WTC11 (cell line): ENCODE measurements around the gene CPNE9. TPM values are rescaled to one million over a fixed set of nuclear protein-coding genes. Genes with fewer than 3 reads are reported as not detected.

Experiments used
- ATAC-seq: fragments of 200-7000 bp; cut with Tn5 transposase; 2 replicates; pipeline ENCODE4 v1.10.0; 2021; ENCODE audit warnings: mild to moderate bottlenecking, moderate library complexity
- CTCF ChIA-PET: fragments of 300-600 bp; sonication (Branson Sonifier 250); formaldehyde crosslinking; loops from one replicate; lab custom pipeline; 2021; ENCODE audit warnings: antibody characterized with exemption; lab: Charles Lee
- POLR2A ChIA-PET: fragments of 350-600 bp; sonication (Branson Sonifier 250); formaldehyde crosslinking; loops from one replicate; lab custom pipeline; 2021; ENCODE audit warnings: antibody characterized with exemption; lab: Charles Lee
- DNase-seq: peaks from one replicate; pipeline ENCODE4 v3.0.0; 2021; ENCODE audit warnings: low spot score
- H3K27ac Mint-ChIP-seq: 2 replicates; pipeline ENCODE4 v1.8.0; 2021; ENCODE audit warnings: mixed read lengths
- H3K27me3 Mint-ChIP-seq: 2 replicates; pipeline ENCODE4 v1.8.0; 2021; ENCODE audit warnings: low read depth, mild to moderate bottlenecking, moderate library complexity, mixed read lengths
- H3K36me3 Mint-ChIP-seq: 2 replicates; pipeline ENCODE4 v1.8.0; 2021; ENCODE audit warnings: mixed read lengths
- H3K4me1 Mint-ChIP-seq: 2 replicates; pipeline ENCODE4 v1.8.0; 2022; ENCODE audit warnings: mixed read lengths
- H3K4me3 Mint-ChIP-seq: 2 replicates; pipeline ENCODE4 v1.8.0; 2021; ENCODE audit warnings: mild to moderate bottlenecking, moderate library complexity, mixed read lengths
- H3K9me3 Mint-ChIP-seq: 2 replicates; pipeline ENCODE4 v1.8.0; 2021; ENCODE audit warnings: mixed read lengths
- CREM ChIP-seq: sonication (generic); formaldehyde crosslinking; IDR thresholded peaks from 2 replicates; pipeline ENCODE4 v1.8.1; 2022; ENCODE audit warnings: mild to moderate bottlenecking, missing genetic modification reagents, moderate library complexity
- ELF4 ChIP-seq: sonication (generic); formaldehyde crosslinking; IDR thresholded peaks from 2 replicates; pipeline ENCODE4 v1.8.1; 2022; ENCODE audit warnings: low read depth, mild to moderate bottlenecking, moderate library complexity, missing genetic modification reagents
- EMX1 ChIP-seq: fragments of 250-450 bp; sonication (Bioruptor Pico); IDR thresholded peaks from 2 replicates; pipeline ENCODE4 v1.8.0; 2021; ENCODE audit warnings: mild to moderate bottlenecking
- ETV6 ChIP-seq: sonication (generic); formaldehyde crosslinking; IDR thresholded peaks from 2 replicates; pipeline ENCODE4 v1.8.1; 2022; ENCODE audit warnings: mild to moderate bottlenecking, missing genetic modification reagents
- GABPB1 ChIP-seq: sonication (generic); formaldehyde crosslinking; IDR thresholded peaks from 2 replicates; pipeline ENCODE4 v1.8.1; 2023; ENCODE audit warnings: mild to moderate bottlenecking, missing genetic modification reagents
- GTF2I ChIP-seq: fragments of 250-450 bp; sonication (Bioruptor Pico); conservative IDR thresholded peaks from 2 replicates; pipeline ENCODE4 v1.4.0; 2021; ENCODE audit warnings: mild to moderate bottlenecking
- HMGA2 ChIP-seq: fragments of 250-450 bp; sonication (Bioruptor Pico); IDR thresholded peaks from 2 replicates; pipeline ENCODE4 v1.4.0; 2021; ENCODE audit warnings: mild to moderate bottlenecking, moderate library complexity
- IRF2 ChIP-seq: sonication (generic); formaldehyde crosslinking; IDR thresholded peaks from 2 replicates; pipeline ENCODE4 v1.8.0; 2022; ENCODE audit warnings: low read depth, missing genetic modification reagents, borderline replicate concordance
- JUN ChIP-seq: sonication (generic); formaldehyde crosslinking; IDR thresholded peaks from 2 replicates; pipeline ENCODE4 v1.8.0; 2023; ENCODE audit warnings: mild to moderate bottlenecking, missing genetic modification reagents
- KAT7 ChIP-seq: sonication (generic); formaldehyde crosslinking; IDR thresholded peaks from 2 replicates; pipeline ENCODE4 v1.8.1; 2023; ENCODE audit warnings: missing genetic modification reagents, mild to moderate bottlenecking, borderline replicate concordance
- NFE2L1 ChIP-seq: sonication (generic); formaldehyde crosslinking; IDR thresholded peaks from 2 replicates; pipeline ENCODE4 v1.8.1; 2023; ENCODE audit warnings: missing genetic modification reagents
- PRRX2 ChIP-seq: fragments of 250-450 bp; sonication (Bioruptor Pico); IDR thresholded peaks from 2 replicates; pipeline ENCODE4 v1.8.0; 2021; ENCODE audit warnings: mild to moderate bottlenecking
- RORB ChIP-seq: fragments of 250-450 bp; sonication (Bioruptor Pico); IDR thresholded peaks from 2 replicates; pipeline ENCODE4 v1.9.0; 2021; ENCODE audit warnings: mild to moderate bottlenecking
- SMAD3 ChIP-seq: sonication (generic); formaldehyde crosslinking; IDR thresholded peaks from 2 replicates; pipeline ENCODE4 v1.8.0; 2022; ENCODE audit warnings: missing genetic modification reagents, mild to moderate bottlenecking, borderline replicate concordance
- ZNF121 ChIP-seq: sonication (generic); formaldehyde crosslinking; IDR thresholded peaks from 2 replicates; pipeline ENCODE4 v1.8.0; 2023; ENCODE audit warnings: missing genetic modification reagents
- ZNF396 ChIP-seq: fragments of 250-450 bp; sonication (Bioruptor Pico); IDR thresholded peaks from 2 replicates; pipeline ENCODE4 v1.8.0; 2021; ENCODE audit warnings: mild to moderate bottlenecking, moderate library complexity, borderline replicate concordance
- total RNA-seq: library from RNA; stranded (reverse); gene quantifications from 3 replicates; pipeline ENCODE4 v1.2.3, GENCODE V29; 2021
- TF ChIP-seq, protein P1 (sequence below): sonication (generic); formaldehyde crosslinking; IDR thresholded peaks from 2 replicates; pipeline ENCODE4 v1.8.0; 2022; ENCODE audit warnings: mild to moderate bottlenecking, missing genetic modification reagents
- TF ChIP-seq, protein P2 (sequence below): fragments of 250-450 bp; sonication (Bioruptor Pico); IDR thresholded peaks from 2 replicates; pipeline ENCODE4 v1.9.0; 2021; ENCODE audit warnings: mild to moderate bottlenecking
- TF ChIP-seq, protein P3 (sequence below): sonication (generic); formaldehyde crosslinking; IDR thresholded peaks from 2 replicates; pipeline ENCODE4 v1.8.0; 2023; ENCODE audit warnings: missing genetic modification reagents, mild to moderate bottlenecking, borderline replicate concordance
- TF ChIP-seq, protein P4 (sequence below): sonication (generic); formaldehyde crosslinking; IDR thresholded peaks from 2 replicates; pipeline ENCODE4 v1.8.0; 2022; ENCODE audit warnings: mild to moderate bottlenecking, missing genetic modification reagents
- TF ChIP-seq, protein P5 (sequence below): sonication (generic); formaldehyde crosslinking; IDR thresholded peaks from 2 replicates; pipeline ENCODE4 v1.8.0; 2022; ENCODE audit warnings: mild to moderate bottlenecking, missing genetic modification reagents
- TF ChIP-seq, protein P6 (sequence below): sonication (generic); formaldehyde crosslinking; IDR thresholded peaks from 2 replicates; pipeline ENCODE4 v1.8.1; 2023; ENCODE audit warnings: mild to moderate bottlenecking, moderate library complexity, missing genetic modification reagents

The CPNE9 gene
- total RNA-seq, 1 experiment from 2014 or later = 3.2 TPM

DNA sequence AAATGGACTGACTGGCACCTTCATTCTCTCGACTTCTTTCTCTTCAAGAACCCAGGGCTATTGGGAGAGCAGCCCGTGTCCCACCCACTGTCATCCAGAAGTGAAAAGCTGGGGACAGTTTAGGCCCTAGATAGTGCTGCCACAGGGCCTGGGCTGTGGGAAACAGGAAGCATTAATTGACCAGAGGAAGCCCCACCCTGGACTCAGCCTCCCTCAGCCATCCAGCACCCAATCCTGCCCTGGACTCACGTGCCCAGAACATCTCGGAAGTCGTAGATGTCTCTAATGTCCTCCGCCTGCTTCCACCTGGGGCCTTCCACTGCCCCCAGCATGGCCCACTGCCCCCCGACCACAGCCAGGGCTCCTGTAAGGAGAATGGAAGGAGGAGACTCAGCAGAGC is 63.8 kb downstream of the CPNE9 start:
- H3K4me3 Mint-ChIP-seq = no peak overlapping the region
- H3K9me3 Mint-ChIP-seq = no peaks in the 10 kb centered on the region
- H3K4me1 Mint-ChIP-seq = peaks cover 15% of the 10 kb centered on the region
- peaks cover 67% of the 10 kb centered on the region for H3K27me3 Mint-ChIP-seq
- CTCF ChIA-PET = interaction anchor here (1.4 kb wide), 1 partner anchor 41 kb away, joined by 3 read pairs; no protein-coding TSS in a partner anchor
- no peaks in the 10 kb centered on the region for H3K36me3 Mint-ChIP-seq
- DNase-seq (no peak), ATAC-seq (no peak)
- no peak overlapping the region for H3K27ac Mint-ChIP-seq
- no peak for TF ChIP-seq JUN (CRISPR knock-in tag)
- no peak for TF ChIP-seq IRF2
- no peak for TF ChIP-seq RORB (CRISPR knock-in tag)
- no peak for TF ChIP-seq ELF4 (CRISPR knock-in tag)
- TF ChIP-seq GABPB1 = no peak
- TF ChIP-seq NFE2L1 = no peak
- TF ChIP-seq, protein P1, sequence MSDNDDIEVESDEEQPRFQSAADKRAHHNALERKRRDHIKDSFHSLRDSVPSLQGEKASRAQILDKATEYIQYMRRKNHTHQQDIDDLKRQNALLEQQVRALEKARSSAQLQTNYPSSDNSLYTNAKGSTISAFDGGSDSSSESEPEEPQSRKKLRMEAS (CRISPR knock-in tag) = no peak
- no peak for TF ChIP-seq GTF2I (CRISPR knock-in tag)
- TF ChIP-seq, protein P2, sequence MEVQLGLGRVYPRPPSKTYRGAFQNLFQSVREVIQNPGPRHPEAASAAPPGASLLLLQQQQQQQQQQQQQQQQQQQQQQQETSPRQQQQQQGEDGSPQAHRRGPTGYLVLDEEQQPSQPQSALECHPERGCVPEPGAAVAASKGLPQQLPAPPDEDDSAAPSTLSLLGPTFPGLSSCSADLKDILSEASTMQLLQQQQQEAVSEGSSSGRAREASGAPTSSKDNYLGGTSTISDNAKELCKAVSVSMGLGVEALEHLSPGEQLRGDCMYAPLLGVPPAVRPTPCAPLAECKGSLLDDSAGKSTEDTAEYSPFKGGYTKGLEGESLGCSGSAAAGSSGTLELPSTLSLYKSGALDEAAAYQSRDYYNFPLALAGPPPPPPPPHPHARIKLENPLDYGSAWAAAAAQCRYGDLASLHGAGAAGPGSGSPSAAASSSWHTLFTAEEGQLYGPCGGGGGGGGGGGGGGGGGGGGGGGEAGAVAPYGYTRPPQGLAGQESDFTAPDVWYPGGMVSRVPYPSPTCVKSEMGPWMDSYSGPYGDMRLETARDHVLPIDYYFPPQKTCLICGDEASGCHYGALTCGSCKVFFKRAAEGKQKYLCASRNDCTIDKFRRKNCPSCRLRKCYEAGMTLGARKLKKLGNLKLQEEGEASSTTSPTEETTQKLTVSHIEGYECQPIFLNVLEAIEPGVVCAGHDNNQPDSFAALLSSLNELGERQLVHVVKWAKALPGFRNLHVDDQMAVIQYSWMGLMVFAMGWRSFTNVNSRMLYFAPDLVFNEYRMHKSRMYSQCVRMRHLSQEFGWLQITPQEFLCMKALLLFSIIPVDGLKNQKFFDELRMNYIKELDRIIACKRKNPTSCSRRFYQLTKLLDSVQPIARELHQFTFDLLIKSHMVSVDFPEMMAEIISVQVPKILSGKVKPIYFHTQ (CRISPR knock-in tag) = no peak
- TF ChIP-seq ZNF396 (CRISPR knock-in tag) = no peak
- TF ChIP-seq, protein P3, sequence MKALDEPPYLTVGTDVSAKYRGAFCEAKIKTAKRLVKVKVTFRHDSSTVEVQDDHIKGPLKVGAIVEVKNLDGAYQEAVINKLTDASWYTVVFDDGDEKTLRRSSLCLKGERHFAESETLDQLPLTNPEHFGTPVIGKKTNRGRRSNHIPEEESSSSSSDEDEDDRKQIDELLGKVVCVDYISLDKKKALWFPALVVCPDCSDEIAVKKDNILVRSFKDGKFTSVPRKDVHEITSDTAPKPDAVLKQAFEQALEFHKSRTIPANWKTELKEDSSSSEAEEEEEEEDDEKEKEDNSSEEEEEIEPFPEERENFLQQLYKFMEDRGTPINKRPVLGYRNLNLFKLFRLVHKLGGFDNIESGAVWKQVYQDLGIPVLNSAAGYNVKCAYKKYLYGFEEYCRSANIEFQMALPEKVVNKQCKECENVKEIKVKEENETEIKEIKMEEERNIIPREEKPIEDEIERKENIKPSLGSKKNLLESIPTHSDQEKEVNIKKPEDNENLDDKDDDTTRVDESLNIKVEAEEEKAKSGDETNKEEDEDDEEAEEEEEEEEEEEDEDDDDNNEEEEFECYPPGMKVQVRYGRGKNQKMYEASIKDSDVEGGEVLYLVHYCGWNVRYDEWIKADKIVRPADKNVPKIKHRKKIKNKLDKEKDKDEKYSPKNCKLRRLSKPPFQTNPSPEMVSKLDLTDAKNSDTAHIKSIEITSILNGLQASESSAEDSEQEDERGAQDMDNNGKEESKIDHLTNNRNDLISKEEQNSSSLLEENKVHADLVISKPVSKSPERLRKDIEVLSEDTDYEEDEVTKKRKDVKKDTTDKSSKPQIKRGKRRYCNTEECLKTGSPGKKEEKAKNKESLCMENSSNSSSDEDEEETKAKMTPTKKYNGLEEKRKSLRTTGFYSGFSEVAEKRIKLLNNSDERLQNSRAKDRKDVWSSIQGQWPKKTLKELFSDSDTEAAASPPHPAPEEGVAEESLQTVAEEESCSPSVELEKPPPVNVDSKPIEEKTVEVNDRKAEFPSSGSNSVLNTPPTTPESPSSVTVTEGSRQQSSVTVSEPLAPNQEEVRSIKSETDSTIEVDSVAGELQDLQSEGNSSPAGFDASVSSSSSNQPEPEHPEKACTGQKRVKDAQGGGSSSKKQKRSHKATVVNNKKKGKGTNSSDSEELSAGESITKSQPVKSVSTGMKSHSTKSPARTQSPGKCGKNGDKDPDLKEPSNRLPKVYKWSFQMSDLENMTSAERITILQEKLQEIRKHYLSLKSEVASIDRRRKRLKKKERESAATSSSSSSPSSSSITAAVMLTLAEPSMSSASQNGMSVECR (CRISPR knock-in tag) = no peak
- TF ChIP-seq, protein P4, sequence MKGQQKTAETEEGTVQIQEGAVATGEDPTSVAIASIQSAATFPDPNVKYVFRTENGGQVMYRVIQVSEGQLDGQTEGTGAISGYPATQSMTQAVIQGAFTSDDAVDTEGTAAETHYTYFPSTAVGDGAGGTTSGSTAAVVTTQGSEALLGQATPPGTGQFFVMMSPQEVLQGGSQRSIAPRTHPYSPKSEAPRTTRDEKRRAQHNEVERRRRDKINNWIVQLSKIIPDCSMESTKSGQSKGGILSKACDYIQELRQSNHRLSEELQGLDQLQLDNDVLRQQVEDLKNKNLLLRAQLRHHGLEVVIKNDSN (CRISPR knock-in tag) = no peak
- TF ChIP-seq KAT7 (CRISPR knock-in tag) = no peak
- TF ChIP-seq CREM (CRISPR knock-in tag) = no peak
- TF ChIP-seq ETV6 (CRISPR knock-in tag) = no peak
- TF ChIP-seq EMX1 = no peak
- no peak for TF ChIP-seq SMAD3 (CRISPR knock-in tag)
- POLR2A ChIA-PET = interaction anchor here (1.1 kb wide), 1 partner anchor 18 kb away, joined by 3 read pairs; the partner anchor contains the start of gene OGG1

DNA sequence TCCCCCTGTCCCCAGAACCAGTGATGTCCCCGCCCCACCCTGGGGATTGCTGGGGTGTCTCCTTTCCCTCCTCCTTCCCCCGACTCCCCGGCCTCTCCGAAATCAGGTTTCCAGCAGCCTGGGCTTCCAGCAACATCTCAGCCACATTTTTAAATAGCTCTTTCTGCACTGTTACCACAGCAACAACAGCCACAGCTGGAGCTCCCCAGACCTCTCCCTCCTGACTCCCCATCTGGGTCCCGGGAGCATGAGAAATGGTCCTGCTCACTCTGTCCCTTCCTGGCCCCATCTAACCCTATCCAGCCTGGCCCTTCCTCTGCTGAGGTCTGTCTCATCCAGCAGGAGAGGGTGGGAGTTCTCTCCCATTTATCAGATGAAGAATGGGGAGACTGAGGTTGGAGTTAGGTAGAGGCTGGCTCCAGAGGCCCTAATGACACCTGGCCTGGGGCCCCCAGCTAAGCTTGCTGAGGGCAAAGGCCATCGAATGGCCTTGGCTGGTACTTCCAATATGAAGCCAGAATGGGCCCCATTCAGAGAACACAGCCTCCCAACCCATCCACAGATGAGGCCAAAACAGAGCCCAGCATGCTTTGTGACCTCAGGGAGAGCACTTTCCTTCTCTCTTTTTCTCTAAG is 64.6 kb downstream of the CPNE9 start:
- Mint-ChIP-seq H3K27ac (no peak overlapping the region), H3K36me3 (no peaks in the 10 kb centered on the region), H3K9me3 (no peaks in the 10 kb centered on the region), H3K4me3 (no peak overlapping the region), H3K27me3 (peaks cover 72% of the 10 kb centered on the region), H3K4me1 (peaks cover 15% of the 10 kb centered on the region)
- POLR2A ChIA-PET = no interaction called here
- no peak for DNase-seq
- no peak for ATAC-seq
- CTCF ChIA-PET = interaction anchor here (1.2 to 1.4 kb wide), 2 partner anchors 14 to 178 kb away, joined by 3 read pairs; no protein-coding TSS in a partner anchor
- TF ChIP-seq, protein P1 (CRISPR knock-in tag) = no peak
- TF ChIP-seq HMGA2 = no peak
- TF ChIP-seq, protein P4 (CRISPR knock-in tag) = no peak
- TF ChIP-seq ZNF396 (CRISPR knock-in tag) = no peak
- TF ChIP-seq, protein P5, sequence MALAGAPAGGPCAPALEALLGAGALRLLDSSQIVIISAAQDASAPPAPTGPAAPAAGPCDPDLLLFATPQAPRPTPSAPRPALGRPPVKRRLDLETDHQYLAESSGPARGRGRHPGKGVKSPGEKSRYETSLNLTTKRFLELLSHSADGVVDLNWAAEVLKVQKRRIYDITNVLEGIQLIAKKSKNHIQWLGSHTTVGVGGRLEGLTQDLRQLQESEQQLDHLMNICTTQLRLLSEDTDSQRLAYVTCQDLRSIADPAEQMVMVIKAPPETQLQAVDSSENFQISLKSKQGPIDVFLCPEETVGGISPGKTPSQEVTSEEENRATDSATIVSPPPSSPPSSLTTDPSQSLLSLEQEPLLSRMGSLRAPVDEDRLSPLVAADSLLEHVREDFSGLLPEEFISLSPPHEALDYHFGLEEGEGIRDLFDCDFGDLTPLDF (CRISPR knock-in tag) = no peak
- TF ChIP-seq, protein P6, sequence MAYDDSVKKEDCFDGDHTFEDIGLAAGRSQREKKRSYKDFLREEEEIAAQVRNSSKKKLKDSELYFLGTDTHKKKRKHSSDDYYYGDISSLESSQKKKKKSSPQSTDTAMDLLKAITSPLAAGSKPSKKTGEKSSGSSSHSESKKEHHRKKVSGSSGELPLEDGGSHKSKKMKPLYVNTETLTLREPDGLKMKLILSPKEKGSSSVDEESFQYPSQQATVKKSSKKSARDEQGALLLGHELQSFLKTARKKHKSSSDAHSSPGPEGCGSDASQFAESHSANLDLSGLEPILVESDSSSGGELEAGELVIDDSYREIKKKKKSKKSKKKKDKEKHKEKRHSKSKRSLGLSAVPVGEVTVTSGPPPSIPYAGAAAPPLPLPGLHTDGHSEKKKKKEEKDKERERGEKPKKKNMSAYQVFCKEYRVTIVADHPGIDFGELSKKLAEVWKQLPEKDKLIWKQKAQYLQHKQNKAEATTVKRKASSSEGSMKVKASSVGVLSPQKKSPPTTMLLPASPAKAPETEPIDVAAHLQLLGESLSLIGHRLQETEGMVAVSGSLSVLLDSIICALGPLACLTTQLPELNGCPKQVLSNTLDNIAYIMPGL = no peak
- no peak for TF ChIP-seq PRRX2
- no peak for TF ChIP-seq ZNF121 (CRISPR knock-in tag)
- TF ChIP-seq SMAD3 (CRISPR knock-in tag) = no peak
